Stimulated activated memory B cell treated with anti-CD40 and anti-IgM and Interleukin-4, amounts not matched to agents 10 μg/mL and 1 μg/mL and 100 μg/mL, for 72 hours (primary cell): ENCODE measurements around the gene TERF2IP.

ENCODE experiments used
- ATAC-seq: fragments of 150-1000 bp; cut with Tn5 transposase; 2 replicates; pipeline ENCODE4 v1.10.0; 2021
- H3K27ac Mint-ChIP-seq: one replicate; pipeline ENCODE4 v1.8.0; 2022; ENCODE audit warnings: mild to moderate bottlenecking, mixed read lengths
- H3K27me3 Mint-ChIP-seq: one replicate; pipeline ENCODE4 v1.8.0; 2022; ENCODE audit warnings: mixed read lengths
- H3K36me3 Mint-ChIP-seq: one replicate; pipeline ENCODE4 v1.8.0; 2022; ENCODE audit warnings: mixed read lengths
- H3K4me1 Mint-ChIP-seq: one replicate; pipeline ENCODE4 v1.8.0; 2022; ENCODE audit warnings: mixed read lengths
- H3K4me3 Mint-ChIP-seq: one replicate; pipeline ENCODE4 v1.8.0; 2022; ENCODE audit warnings: mild to moderate bottlenecking, moderate library complexity, mixed read lengths
- H3K9me3 Mint-ChIP-seq: one replicate; pipeline ENCODE4 v1.8.0; 2022; ENCODE audit warnings: mixed read lengths

TERF2IP gene

DNA sequence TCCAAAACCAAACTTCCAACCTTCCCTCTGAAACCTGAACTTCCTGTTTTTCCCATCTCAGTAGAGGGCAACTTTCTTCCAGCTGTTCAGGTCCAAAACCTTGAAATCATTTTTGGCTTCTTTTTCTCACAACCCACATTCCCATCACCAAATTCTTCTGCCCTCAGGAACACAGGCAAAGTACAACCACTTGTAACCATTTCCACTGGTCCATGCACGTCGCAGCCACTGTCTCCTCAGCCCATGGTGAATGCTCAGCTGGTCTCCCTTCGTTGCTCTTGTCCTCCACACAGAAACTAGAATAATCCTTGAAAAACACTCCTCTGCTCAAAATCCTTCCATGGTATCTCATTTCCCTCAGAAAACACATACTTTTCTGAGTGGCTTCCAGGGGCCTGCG is 20.8 kb upstream of the TERF2IP start:
- Mint-ChIP-seq H3K27me3 (no peaks in the 10 kb centered on the region), H3K9me3 (no peaks in the 10 kb centered on the region), H3K36me3 (peaks cover 57% of the 10 kb centered on the region), H3K4me1 (peaks cover 4% of the 10 kb centered on the region), H3K27ac (peak overlapping the region; percentile 11), H3K4me3 (no peak overlapping the region)
- no peak for ATAC-seq

DNA sequence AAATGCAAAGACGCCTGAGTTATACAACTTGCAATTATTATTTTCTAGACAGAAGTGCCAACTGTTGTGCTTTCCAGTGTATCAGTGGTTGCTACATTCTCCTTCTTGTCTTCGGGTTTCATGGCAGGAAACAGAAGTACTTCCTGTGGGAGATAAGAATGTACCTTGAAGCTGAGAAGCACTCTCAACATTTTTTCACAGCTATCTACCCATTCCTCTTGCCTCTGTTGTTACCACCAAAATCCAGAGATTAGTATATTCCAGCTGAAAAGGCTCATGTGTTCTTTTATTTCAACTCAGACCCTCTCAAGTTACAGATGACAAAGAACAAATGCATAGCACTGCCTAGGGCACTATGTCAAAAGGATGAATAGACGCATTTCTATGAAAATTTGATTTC is 19.7 kb upstream of the TERF2IP start:
- H3K36me3 Mint-ChIP-seq: peaks cover 63% of the 10 kb centered on the region
- ATAC-seq: no peak
- H3K4me1 Mint-ChIP-seq: no peaks in the 10 kb centered on the region
- no peaks in the 10 kb centered on the region for H3K27me3 Mint-ChIP-seq
- peak overlapping the region; percentile 11 for H3K27ac Mint-ChIP-seq
- no peak overlapping the region for H3K4me3 Mint-ChIP-seq
- H3K9me3 Mint-ChIP-seq: no peaks in the 10 kb centered on the region

DNA sequence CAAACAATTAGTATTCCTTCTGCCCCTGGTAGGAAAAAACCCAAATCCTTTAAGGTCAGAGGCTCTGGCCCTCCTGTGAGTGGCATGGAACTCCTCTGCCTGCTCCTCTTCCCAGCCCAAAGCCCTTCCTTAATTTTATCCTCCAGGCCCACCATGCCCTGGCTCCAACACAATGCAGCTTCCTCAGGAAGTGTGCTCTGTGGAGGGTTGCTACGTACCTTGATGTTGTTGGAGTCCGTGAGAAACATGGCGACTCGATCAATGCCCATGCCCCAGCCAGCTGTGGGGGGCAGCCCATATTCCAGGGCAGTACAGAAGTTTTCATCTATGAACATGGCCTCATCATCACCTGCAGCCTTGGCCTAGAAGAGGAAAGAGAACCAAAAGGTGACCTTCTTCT is 19.2 kb upstream of the TERF2IP start:
- no peaks in the 10 kb centered on the region for H3K9me3 Mint-ChIP-seq
- peaks cover 63% of the 10 kb centered on the region for H3K36me3 Mint-ChIP-seq
- H3K27ac Mint-ChIP-seq: peak overlapping the region; percentile 11
- no peaks in the 10 kb centered on the region for H3K27me3 Mint-ChIP-seq
- no peak overlapping the region for H3K4me3 Mint-ChIP-seq
- H3K4me1 Mint-ChIP-seq: no peaks in the 10 kb centered on the region
- no peak for ATAC-seq

DNA sequence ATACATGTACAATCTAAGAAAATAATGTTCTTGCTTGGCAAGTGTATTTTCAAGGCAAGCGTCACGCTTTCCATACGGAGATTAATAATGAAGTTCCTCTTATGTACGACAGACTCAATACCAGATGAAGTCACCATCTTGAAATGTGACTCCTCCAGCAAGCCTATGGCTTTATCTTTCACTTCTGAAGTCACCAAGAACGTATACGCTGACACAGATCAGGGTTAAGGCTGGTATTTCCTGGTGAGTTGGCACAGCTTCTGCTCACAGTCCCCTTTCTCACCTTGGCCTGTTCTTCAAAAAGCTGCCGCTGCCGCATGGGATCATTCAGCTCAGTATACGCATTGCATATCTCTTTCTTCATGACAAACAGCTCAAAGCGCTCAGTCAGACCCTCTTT is 18.4 kb upstream of the TERF2IP start:
- no peak overlapping the region for H3K4me3 Mint-ChIP-seq
- H3K4me1 Mint-ChIP-seq: no peaks in the 10 kb centered on the region
- H3K27ac Mint-ChIP-seq: peak overlapping the region; percentile 11
- H3K27me3 Mint-ChIP-seq: no peaks in the 10 kb centered on the region
- H3K9me3 Mint-ChIP-seq: no peaks in the 10 kb centered on the region
- ATAC-seq: no peak
- H3K36me3 Mint-ChIP-seq: peaks cover 68% of the 10 kb centered on the region

DNA sequence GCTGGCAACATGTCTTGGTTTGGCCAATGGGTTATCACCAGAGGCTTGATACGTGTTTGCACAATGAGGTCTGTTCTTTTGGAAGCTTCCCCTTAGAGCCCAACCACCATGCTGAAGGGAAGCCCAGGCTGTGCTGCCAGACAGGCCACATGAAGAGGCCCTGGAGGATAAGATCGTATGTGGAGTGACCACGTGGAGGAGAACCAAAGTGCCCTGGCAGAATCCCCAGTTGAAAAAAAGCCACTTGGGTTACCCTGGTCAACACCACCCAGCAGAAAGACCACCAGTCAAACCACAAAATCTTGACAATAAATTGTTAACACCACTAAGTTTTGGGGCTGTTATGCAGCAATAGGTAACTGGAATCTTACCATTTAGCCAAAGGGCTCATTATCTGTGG is 17.5 kb upstream of the TERF2IP start:
- peaks cover 68% of the 10 kb centered on the region for H3K36me3 Mint-ChIP-seq
- H3K9me3 Mint-ChIP-seq: no peaks in the 10 kb centered on the region
- H3K27ac Mint-ChIP-seq: no peak overlapping the region
- H3K4me1 Mint-ChIP-seq: no peaks in the 10 kb centered on the region
- H3K4me3 Mint-ChIP-seq: no peak overlapping the region
- no peak for ATAC-seq
- no peaks in the 10 kb centered on the region for H3K27me3 Mint-ChIP-seq

DNA sequence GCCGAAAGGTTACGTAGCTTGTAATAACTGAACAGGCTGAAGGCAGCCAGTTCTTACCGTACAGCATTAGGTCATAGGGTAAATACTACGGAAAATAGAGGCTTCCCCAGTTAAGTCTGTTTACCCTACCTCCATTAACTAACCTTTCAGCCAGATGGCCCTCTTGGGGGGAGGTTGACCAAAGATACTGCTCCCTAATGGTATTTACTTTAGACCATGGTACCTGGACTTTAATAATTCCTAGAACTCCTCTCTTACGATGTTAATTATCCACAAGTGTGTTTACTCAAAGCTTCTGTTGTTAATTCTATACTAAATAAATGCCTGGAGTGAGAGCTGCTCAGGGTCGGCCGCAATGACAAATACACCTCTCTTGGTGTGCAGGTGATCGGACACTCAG is 14.7 kb upstream of the TERF2IP start:
- ATAC-seq: no peak
- no peaks in the 10 kb centered on the region for H3K27me3 Mint-ChIP-seq
- H3K4me3 Mint-ChIP-seq: no peak overlapping the region
- H3K36me3 Mint-ChIP-seq: peaks cover 71% of the 10 kb centered on the region
- no peaks in the 10 kb centered on the region for H3K9me3 Mint-ChIP-seq
- H3K4me1 Mint-ChIP-seq: no peaks in the 10 kb centered on the region
- no peak overlapping the region for H3K27ac Mint-ChIP-seq

DNA sequence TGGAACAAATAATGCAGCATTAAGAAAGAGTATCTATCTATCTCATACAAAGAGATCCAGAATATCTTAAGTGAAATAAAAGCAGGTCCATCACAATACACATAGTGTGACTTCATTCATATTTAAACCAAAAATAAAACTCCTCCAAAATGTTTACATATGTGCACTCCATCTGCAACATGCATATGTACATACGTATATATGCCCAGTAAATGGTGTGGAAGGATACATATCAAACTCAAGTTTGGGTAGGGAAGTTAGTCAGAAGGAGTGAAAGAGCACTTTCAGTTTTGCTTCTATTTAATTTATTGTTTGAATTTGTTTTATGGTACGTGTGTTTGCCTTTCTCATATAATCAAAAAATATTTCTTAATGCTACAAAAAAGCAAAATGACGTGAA is 12.5 kb upstream of the TERF2IP start:
- ATAC-seq: no peak
- Mint-ChIP-seq H3K4me1 (no peaks in the 10 kb centered on the region), H3K27me3 (no peaks in the 10 kb centered on the region), H3K27ac (peak overlapping the region; percentile 24), H3K36me3 (peaks cover 63% of the 10 kb centered on the region), H3K4me3 (no peak overlapping the region), H3K9me3 (no peaks in the 10 kb centered on the region)

DNA sequence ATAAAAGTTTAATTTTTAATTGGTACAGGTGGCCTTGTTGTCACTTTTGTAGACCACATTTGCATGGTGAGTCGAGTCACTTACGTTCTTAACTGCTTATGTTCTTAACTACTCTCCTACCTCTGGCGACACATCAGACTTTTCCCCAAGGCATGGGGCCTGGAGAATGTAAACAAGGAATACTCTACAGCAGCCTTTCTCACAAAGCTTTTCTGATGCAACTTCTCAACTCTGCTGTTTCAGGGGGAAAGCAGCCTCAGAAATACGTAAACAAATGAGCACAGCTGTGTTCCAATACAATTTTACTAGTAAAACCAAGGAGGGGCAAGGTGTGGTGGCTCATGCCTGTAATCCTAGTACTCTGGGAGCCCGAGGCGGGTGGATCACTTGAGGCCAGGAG is 7.0 kb upstream of the TERF2IP start:
- no peak overlapping the region for H3K27ac Mint-ChIP-seq
- H3K9me3 Mint-ChIP-seq: no peaks in the 10 kb centered on the region
- H3K36me3 Mint-ChIP-seq: peaks cover 64% of the 10 kb centered on the region
- no peak for ATAC-seq
- H3K27me3 Mint-ChIP-seq: no peaks in the 10 kb centered on the region
- peaks cover 20% of the 10 kb centered on the region for H3K4me1 Mint-ChIP-seq
- no peak overlapping the region for H3K4me3 Mint-ChIP-seq

DNA sequence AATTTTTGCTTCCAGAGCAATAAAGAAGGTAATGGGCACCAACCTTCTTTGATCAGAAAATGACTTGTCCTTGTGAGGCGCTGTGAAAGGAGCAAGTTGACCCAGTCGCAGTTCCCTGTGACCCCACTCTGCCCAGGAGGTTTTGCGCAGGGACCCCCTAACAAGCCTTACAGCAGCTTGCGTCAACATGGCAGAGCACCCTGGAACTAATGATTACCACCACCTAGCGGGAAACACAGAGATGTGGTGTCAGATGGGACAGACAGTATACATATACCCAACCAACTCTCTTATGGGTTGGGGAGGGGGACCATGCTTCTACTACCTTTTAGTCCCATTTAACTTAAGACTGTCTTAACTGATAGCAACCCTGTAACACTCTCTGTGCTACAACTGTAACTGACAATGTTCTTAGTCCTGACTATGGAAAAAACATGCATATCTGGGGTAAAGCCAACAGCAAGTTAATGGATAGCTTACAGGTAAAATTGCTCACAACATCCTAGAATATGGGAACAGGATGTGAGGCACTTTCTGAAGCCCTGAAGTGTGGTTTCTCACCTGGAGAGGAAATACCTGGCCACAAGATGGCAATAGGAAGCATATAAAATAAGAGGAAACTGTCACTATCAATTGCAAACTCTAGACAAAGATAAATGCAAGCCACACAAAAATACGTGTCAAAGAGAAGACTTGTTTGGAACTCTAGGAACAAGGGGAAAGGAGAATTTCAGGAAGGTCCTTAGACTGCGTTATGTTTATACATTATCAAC is 3.1 kb upstream of the TERF2IP start:
- no peak for ATAC-seq
- Mint-ChIP-seq H3K27me3 (no peaks in the 10 kb centered on the region), H3K36me3 (peaks cover 34% of the 10 kb centered on the region), H3K9me3 (no peaks in the 10 kb centered on the region), H3K27ac (peak overlapping the region; percentile 50), H3K4me3 (peak overlapping the region; percentile 21), H3K4me1 (peaks cover 20% of the 10 kb centered on the region)

DNA sequence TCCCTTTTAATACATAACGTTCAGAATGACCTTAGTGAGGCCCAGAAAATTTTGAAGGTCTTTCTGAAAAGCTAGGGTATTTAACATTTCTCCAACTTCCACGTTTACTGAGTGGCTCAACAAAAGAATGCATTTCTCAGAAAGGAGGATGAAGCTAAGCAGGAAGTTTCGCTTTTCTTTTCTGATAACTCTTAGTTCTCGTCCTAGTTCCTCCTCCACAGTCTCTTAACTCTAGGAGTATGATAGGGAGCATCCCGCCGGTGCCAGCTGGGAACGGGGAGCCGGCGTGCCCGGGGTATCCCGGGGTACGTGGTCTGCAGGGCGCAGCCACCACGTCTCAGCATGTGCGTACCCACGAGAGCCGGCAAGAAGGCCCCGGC is 471 bp upstream of the TERF2IP start:
- Mint-ChIP-seq H3K9me3 (no peaks in the 10 kb centered on the region), H3K27ac (peak overlapping the region; percentile 97), H3K4me1 (peaks cover 44% of the 10 kb centered on the region), H3K27me3 (no peaks in the 10 kb centered on the region), H3K36me3 (peaks cover 21% of the 10 kb centered on the region), H3K4me3 (peak overlapping the region; percentile 92)
- ATAC-seq: peak; percentile 31

DNA sequence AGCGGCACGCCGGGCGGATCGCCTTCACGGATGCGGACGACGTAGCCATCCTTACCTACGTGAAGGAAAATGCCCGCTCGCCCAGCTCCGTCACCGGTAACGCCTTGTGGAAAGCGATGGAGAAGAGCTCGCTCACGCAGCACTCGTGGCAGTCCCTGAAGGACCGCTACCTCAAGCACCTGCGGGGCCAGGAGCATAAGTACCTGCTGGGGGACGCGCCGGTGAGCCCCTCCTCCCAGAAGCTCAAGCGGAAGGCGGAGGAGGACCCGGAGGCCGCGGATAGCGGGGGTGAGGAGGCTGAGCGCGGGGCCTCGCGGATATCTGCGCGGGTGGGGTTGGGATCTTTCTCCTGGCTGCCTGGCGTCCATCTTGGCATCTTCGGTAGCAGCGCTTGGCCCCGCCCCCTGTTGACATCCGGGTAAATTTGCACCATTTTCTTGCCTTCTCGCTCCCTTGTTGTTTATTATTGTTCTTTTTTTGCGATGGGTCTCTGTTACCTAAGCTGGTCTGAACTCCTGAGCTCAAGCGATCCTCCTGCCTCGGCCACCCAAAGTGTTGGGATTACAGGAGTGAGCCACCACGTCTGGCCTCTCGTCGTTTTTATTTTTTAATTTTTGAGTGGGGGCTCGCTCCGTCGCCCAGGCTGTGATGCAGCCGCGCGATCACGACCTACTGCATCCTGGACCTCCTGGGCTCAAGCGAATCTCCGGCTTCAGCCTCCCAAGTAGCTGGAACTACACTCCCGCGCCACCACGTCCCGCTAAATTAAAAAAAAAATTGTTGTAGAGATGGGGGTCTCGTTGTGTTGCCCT is 898 bp downstream of the TERF2IP start:
- Mint-ChIP-seq H3K4me3 (peak overlapping the region; percentile 92), H3K27me3 (no peaks in the 10 kb centered on the region), H3K27ac (peak overlapping the region; percentile 97), H3K4me1 (peaks cover 57% of the 10 kb centered on the region), H3K36me3 (peaks cover 26% of the 10 kb centered on the region), H3K9me3 (no peaks in the 10 kb centered on the region)
- peak; percentile 66 for ATAC-seq

DNA sequence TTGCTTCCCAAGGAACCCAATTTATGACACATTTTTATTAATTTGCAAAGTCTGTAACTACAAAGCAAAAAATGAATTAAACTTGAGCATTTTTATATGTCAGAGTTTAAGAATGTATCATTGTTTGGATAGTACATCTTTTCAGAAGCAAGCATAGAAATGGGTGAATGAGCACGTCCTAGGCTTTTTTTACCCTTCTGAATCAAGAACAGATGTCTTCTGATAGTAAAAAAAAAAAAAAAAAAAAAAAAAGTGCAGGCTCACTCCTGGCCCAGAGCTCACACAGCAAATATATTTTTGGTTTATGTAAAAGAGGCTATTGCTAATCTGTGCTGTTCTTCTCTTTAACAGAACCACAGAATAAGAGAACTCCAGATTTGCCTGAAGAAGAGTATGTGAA is 6.3 kb downstream of the TERF2IP start:
- Mint-ChIP-seq H3K9me3 (no peaks in the 10 kb centered on the region), H3K27me3 (no peaks in the 10 kb centered on the region), H3K4me1 (peaks cover 55% of the 10 kb centered on the region), H3K36me3 (peaks cover 53% of the 10 kb centered on the region), H3K27ac (peak overlapping the region; percentile 67), H3K4me3 (no peak overlapping the region)
- no peak for ATAC-seq

DNA sequence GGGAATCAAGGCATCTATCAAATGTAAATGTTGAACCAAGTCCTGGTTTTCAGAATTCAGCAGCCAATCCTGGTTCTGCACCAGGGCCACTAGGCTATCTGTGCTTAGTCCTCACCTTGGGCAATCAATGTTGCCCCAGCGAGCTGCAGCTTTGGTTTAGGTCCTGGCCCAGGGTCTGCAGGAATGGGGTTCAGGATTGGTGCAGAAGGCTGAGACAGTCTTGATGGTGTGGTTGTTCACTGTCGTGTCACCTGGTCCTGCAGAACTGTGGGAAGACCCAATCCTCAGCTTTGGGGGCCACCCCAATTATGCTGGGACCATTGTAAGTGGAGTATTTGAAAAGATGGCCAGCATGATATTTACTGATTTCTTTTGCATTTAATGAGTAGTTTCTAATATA is 10.6 kb downstream of the TERF2IP start:
- peaks cover 47% of the 10 kb centered on the region for H3K36me3 Mint-ChIP-seq
- H3K4me1 Mint-ChIP-seq: peaks cover 21% of the 10 kb centered on the region
- no peak overlapping the region for H3K27ac Mint-ChIP-seq
- H3K27me3 Mint-ChIP-seq: no peaks in the 10 kb centered on the region
- ATAC-seq: no peak
- H3K9me3 Mint-ChIP-seq: no peaks in the 10 kb centered on the region
- no peak overlapping the region for H3K4me3 Mint-ChIP-seq

DNA sequence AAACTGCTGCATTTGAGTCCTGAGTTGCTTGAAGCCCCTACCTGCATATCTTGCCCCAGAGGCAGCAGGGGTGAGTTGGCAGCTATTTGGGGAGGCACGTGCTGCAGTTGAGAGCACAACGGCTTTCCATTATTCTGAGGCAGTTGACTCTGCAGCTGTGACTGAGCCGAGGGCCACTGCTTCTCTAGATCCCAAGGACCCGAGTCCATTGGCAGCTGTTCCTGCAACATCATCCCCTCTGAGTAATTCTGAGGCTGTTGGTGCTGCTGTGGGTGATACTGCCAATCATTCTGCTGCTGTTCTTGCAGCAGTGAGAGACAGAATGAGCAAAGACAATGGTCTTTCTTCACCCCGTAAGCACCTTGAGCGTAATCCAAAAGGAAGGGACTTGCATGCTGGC is 12.7 kb downstream of the TERF2IP start:
- no peak overlapping the region for H3K4me3 Mint-ChIP-seq
- no peak for ATAC-seq
- no peak overlapping the region for H3K27ac Mint-ChIP-seq
- no peaks in the 10 kb centered on the region for H3K27me3 Mint-ChIP-seq
- peaks cover 35% of the 10 kb centered on the region for H3K36me3 Mint-ChIP-seq
- H3K4me1 Mint-ChIP-seq: peaks cover 8% of the 10 kb centered on the region
- H3K9me3 Mint-ChIP-seq: no peaks in the 10 kb centered on the region

DNA sequence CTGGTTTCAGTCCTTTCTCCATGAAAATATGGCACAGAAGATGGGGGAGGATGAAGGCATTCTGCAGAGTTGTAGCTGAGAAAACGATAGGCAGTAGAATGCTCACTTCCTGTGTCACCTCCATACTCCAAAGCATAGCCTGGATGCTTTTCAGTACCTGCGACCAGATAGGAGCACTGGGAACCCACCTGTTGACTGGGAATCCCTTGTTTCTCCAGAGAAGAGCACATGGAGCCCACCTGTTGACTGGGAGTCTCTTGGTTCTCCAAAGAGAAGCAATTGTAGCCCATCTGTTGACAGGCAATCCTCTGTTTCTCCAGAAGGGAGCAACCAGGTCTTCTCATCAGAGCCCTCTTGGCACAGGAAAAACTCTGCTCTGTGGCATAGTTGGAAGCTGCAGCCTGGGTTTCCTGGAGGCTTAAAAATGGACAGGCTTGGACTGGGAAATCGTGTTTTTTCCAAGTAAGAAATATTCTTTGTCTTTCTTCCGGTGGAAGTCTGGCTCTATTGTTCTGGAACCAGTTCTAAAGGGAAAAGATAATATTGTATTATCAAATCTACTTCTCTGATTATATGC is 13.2 kb downstream of the TERF2IP start:
- H3K27ac Mint-ChIP-seq: no peak overlapping the region
- no peaks in the 10 kb centered on the region for H3K27me3 Mint-ChIP-seq
- no peak overlapping the region for H3K4me3 Mint-ChIP-seq
- ATAC-seq: no peak
- peaks cover 8% of the 10 kb centered on the region for H3K4me1 Mint-ChIP-seq
- H3K36me3 Mint-ChIP-seq: peaks cover 30% of the 10 kb centered on the region
- H3K9me3 Mint-ChIP-seq: no peaks in the 10 kb centered on the region

DNA sequence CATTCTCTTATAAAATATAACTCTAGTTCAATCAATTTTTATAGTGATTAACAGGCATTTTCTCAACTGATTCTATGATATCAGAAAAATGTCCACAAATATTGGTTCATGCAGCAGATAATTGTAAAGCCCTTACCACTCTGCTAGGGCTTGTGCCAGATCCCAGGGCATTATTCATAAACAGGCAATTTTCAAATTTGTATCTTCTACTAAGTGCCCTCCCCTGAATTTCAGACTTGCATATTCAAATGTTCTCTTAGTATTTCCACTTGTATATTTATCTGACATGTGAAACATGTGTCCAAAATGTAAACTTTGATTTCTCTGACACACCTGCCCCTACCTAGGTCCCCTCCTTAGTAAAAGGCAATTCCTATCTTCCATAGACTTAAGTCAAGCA is 19.9 kb downstream of the TERF2IP start:
- Mint-ChIP-seq H3K4me3 (no peak overlapping the region), H3K27me3 (no peaks in the 10 kb centered on the region), H3K36me3 (no peaks in the 10 kb centered on the region), H3K4me1 (no peaks in the 10 kb centered on the region), H3K9me3 (no peaks in the 10 kb centered on the region), H3K27ac (no peak overlapping the region)
- no peak for ATAC-seq
